HFFc6 (cell line): ENCODE results near the gene AKT2. TPM values are rescaled to one million over a fixed set of nuclear protein-coding genes. Genes with fewer than 3 reads are reported as not detected.

ENCODE experiments used
- DNase-seq: peaks from one replicate; pipeline ENCODE4 v3.0.0-alpha.2; 2018
- H3K27ac Mint-ChIP-seq: 2 replicates; pipeline ENCODE4 v1.8.0; 2020; ENCODE audit warnings: mild to moderate bottlenecking, mixed read lengths
- H3K27me3 Mint-ChIP-seq: 2 replicates; pipeline ENCODE4 v1.8.0; 2021; ENCODE audit warnings: mild to moderate bottlenecking, moderate library complexity, mixed read lengths; ENCODE audit not compliant: insufficient read depth
- H3K36me3 Mint-ChIP-seq: 2 replicates; pipeline ENCODE4 v1.8.0; 2021; ENCODE audit warnings: low read depth, mixed read lengths
- H3K4me1 Mint-ChIP-seq: 2 replicates; pipeline ENCODE4 v1.8.0; 2020; ENCODE audit warnings: low read depth, mixed read lengths
- H3K4me3 Mint-ChIP-seq: 2 replicates; pipeline ENCODE4 v1.8.0; 2020; ENCODE audit warnings: mild to moderate bottlenecking, moderate library complexity, mixed read lengths
- H3K9me3 Mint-ChIP-seq: 2 replicates; pipeline ENCODE4 v1.8.0; 2020; ENCODE audit warnings: mild to moderate bottlenecking, mixed read lengths
- total RNA-seq, 6 experiments: library from RNA; stranded (reverse); fragmentation: NEBNext Ultra II Directional; extraction: Animal tissue kit (Norgen Biotek cat#: 25700); gene quantifications; 2 replicates in 1 of 6; 3 replicates in 5 of 6; pipeline ENCODE4 v1.2.3, GENCODE V29; 2021
- TF ChIP-seq, protein P1 (sequence below): fragments of 200-600 bp; sonication (generic); IDR thresholded peaks from 2 replicates; pipeline ENCODE4 v1.5.0; 2021; ENCODE audit warnings: antibody characterized with exemption, mild to moderate bottlenecking

The AKT2 gene
- total RNA-seq, 6 experiments from 2014 or later, result 128 to 133 (median 130) TPM

DNA sequence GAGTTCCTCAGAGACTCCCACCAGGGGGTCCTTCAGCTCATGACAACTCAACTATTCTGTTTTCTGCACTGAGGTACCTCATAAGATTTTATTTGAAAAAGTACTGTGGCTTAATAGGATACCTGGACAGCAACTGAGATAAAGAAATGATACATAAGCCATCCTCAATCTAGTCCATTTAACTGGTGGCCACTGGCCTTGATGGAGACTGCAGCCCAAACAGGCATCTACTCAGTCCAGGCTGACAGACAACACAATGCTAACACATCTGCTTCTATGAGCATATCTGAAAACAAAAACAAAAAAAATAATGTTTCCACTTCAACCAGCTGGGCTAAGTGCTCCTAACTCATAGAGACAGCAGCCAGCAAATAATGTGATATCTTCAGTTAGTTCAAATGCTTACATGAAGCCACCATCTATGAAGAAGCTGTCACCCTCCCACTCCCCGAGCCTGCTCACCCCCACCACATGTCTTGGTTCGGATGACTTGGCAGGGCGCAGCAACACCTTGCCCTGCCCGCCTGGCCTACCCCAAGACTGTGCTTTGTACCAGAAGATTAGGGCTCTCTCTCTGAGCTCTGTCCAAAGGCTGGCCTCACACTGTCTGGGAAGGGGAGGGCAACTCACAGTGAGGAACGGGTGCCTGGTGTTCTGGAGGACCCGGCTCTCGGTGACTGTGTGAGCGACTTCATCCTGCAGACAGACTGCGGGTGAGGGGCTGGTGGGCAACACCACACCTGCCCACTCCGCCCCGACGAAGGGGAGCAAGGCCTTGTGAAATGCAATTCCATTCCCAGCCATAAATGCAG is 45.5 kb downstream of the AKT2 start:
- peaks cover 5% of the 10 kb centered on the region for H3K36me3 Mint-ChIP-seq
- DNase-seq, result no peak
- H3K4me3 Mint-ChIP-seq, result no peak overlapping the region
- peaks cover 4% of the 10 kb centered on the region for H3K27me3 Mint-ChIP-seq
- no peaks in the 10 kb centered on the region for H3K4me1 Mint-ChIP-seq
- TF ChIP-seq, protein P1, sequence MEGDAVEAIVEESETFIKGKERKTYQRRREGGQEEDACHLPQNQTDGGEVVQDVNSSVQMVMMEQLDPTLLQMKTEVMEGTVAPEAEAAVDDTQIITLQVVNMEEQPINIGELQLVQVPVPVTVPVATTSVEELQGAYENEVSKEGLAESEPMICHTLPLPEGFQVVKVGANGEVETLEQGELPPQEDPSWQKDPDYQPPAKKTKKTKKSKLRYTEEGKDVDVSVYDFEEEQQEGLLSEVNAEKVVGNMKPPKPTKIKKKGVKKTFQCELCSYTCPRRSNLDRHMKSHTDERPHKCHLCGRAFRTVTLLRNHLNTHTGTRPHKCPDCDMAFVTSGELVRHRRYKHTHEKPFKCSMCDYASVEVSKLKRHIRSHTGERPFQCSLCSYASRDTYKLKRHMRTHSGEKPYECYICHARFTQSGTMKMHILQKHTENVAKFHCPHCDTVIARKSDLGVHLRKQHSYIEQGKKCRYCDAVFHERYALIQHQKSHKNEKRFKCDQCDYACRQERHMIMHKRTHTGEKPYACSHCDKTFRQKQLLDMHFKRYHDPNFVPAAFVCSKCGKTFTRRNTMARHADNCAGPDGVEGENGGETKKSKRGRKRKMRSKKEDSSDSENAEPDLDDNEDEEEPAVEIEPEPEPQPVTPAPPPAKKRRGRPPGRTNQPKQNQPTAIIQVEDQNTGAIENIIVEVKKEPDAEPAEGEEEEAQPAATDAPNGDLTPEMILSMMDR, result no peak
- no peak overlapping the region for H3K27ac Mint-ChIP-seq
- no peaks in the 10 kb centered on the region for H3K9me3 Mint-ChIP-seq

DNA sequence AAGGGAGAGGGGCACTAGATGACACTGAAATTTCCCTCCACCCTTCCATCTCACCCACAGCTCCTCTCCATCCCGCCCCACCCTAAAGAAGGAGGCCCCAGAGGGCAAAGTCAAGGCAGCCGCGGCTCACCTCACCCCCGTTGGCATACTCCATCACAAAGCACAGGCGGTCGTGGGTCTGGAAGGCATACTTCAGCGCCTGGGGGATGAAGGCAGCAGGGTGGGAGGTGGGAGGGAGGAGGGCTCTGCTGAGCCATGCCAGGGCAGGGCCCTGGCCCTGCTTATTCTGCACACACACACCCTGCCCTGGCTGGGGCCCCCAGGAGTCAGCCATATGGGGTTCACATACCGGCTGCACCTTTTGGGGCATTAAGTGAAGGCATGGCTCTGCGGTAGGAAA is 46.4 kb downstream of the AKT2 start:
- peaks cover 4% of the 10 kb centered on the region for H3K27me3 Mint-ChIP-seq
- H3K36me3 Mint-ChIP-seq, result peaks cover 5% of the 10 kb centered on the region
- TF ChIP-seq, protein P1, result no peak
- H3K4me3 Mint-ChIP-seq, result no peak overlapping the region
- H3K4me1 Mint-ChIP-seq, result no peaks in the 10 kb centered on the region
- H3K9me3 Mint-ChIP-seq, result no peaks in the 10 kb centered on the region
- H3K27ac Mint-ChIP-seq, result no peak overlapping the region
- DNase-seq, result no peak

DNA sequence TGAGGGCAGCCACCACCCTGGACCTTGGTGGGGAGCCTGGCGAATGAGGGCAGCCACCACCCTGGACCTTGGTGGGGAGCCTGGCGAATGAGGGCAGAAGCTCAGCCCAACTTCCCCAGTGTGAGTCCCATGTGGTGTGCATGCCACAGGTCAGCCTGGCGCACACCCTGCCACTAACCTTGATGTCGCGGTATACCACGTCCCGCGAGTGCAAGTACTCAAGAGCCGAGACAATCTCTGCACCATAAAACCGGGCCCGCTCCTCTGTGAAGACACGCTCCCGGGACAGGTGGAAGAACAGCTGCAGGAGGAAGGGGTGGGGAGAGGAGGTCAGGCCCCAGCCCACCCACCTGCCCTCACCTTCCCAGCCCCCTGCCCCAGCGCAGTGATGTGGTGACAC is 47.4 kb downstream of the AKT2 start:
- no peak overlapping the region for H3K27ac Mint-ChIP-seq
- H3K4me3 Mint-ChIP-seq, result no peak overlapping the region
- peaks cover 4% of the 10 kb centered on the region for H3K27me3 Mint-ChIP-seq
- H3K36me3 Mint-ChIP-seq, result peaks cover 5% of the 10 kb centered on the region
- no peak for DNase-seq
- H3K9me3 Mint-ChIP-seq, result no peaks in the 10 kb centered on the region
- TF ChIP-seq, protein P1, result no peak
- H3K4me1 Mint-ChIP-seq, result no peaks in the 10 kb centered on the region

DNA sequence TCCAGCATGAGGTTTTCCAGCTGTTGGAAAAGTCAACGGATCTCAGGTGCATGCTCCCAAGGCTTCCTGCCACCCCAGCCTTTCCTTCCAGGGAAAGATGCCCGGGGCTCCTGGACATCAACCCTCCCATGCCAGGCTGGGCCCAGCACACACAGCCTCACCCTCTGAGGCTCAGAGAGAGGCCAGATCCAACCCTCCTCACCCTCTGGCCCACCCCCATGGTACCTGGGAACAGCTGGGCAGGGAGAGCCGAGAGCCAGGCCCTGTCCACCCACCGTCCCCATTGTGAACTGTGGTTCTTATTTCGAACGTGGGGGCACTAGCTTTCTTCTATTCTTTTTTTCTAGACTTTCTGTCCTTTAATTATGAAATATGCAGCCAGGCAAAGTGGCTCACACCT is 48.8 kb downstream of the AKT2 start:
- Mint-ChIP-seq H3K27ac (no peak overlapping the region), H3K4me1 (peaks cover 10% of the 10 kb centered on the region), H3K9me3 (no peaks in the 10 kb centered on the region), H3K27me3 (peaks cover 4% of the 10 kb centered on the region), H3K36me3 (peaks cover 5% of the 10 kb centered on the region), H3K4me3 (no peak overlapping the region)
- TF ChIP-seq, protein P1, result no peak
- DNase-seq, result no peak

DNA sequence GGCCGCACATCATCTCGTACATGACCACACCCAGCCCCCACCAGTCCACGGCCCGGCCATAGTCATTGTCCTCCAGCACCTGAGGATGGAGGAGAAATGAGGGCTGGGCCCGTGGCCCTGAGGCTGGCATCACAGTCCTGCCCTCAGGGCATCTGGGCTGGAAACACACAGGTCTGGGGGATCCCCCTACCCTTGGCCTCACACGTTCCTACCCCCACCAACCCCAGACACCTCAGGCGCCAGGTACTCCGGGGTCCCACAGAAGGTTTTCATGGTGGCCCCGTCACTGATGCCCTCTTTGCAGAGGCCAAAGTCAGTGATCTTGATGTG is 49.2 kb downstream of the AKT2 start:
- peaks cover 14% of the 10 kb centered on the region for H3K4me1 Mint-ChIP-seq
- TF ChIP-seq, protein P1, result no peak
- peaks cover 5% of the 10 kb centered on the region for H3K36me3 Mint-ChIP-seq
- H3K27ac Mint-ChIP-seq, result no peak overlapping the region
- no peaks in the 10 kb centered on the region for H3K9me3 Mint-ChIP-seq
- no peak for DNase-seq
- H3K4me3 Mint-ChIP-seq, result no peak overlapping the region
- H3K27me3 Mint-ChIP-seq, result peaks cover 4% of the 10 kb centered on the region
